ENCODE results near the gene TANC1. TPM values are rescaled to one million over a fixed set of nuclear protein-coding genes. Genes with fewer than 3 reads are reported as not detected.
A peak's percentile ranks its signal among the peaks of the same experiment; 100 is the strongest.

Gene TANC1
- total and polyA plus RNA-seq, 2 of the 4 experiments (the other 2 are of a cell fraction): 10.2 to 12.9 TPM

GRCh38 chr2:159157361-159158209 is 189.1 kb downstream of the TANC1 start:
- Histone ChIP-seq H2AK5ac (ENCODE audit: low read depth, low read length) (no peak overlapping the region), H3K4me2 (ENCODE audit: low read depth, low read length) (no peak overlapping the region), H2BK5ac (ENCODE audit: low read depth, low read length, poor library complexity, severe bottlenecking) (no peak overlapping the region), H3K27ac (ENCODE audit: insufficient read depth, low read length) (no peak overlapping the region), H3K18ac (ENCODE audit: low read depth, low read length) (no peak overlapping the region), H4K20me1 (ENCODE audit: insufficient read depth, low read length) (no peaks in the 10 kb centered on the region), H3K4me3 (ENCODE audit: insufficient read depth, low read depth, low read length) (no peak overlapping the region), H3K27me3 (ENCODE audit: control insufficient read depth, insufficient read depth, low read length) (no peaks in the 10 kb centered on the region), H3K9me1 (ENCODE audit: insufficient read depth, low read length) (peaks cover 18% of the 10 kb centered on the region), H2AK9ac (replicated peaks; ENCODE audit: low read depth, low read length, poor library complexity) (no peak overlapping the region), H3K56ac (ENCODE audit: extremely low read depth, insufficient read depth, low read length) (no peak overlapping the region), H2BK20ac (ENCODE audit: low read depth, low read length) (no peak overlapping the region), H3K23ac (ENCODE audit: low read depth, low read length) (no peak overlapping the region), H2BK15ac (ENCODE audit: low read depth, low read length) (no peak overlapping the region), H3K9ac (ENCODE audit: low read depth, low read length) (no peak overlapping the region), H4K8ac (ENCODE audit: low read depth in 2 of 2, low read length in 2 of 2) (no peak overlapping the region), H4K91ac (ENCODE audit: insufficient read depth, low read depth, low read length) (no peak overlapping the region; the same call in 1 of the 2 replicates), H4K5ac (ENCODE audit: low read depth, low read length) (no peak overlapping the region), H2BK120ac (ENCODE audit: low read depth, low read length) (no peak overlapping the region), H3K4me1 (ENCODE audit: control insufficient read depth, insufficient read depth, low read length) (peaks cover 17% of the 10 kb centered on the region), H3K4ac (ENCODE audit: low read depth, low read length) (peak overlapping the region; percentile 8; the same call in 1 of the 2 replicates), H3K79me1 (ENCODE audit: low read depth in 1 of 2, low read length in 2 of 2) (peaks cover 7 to 38% of the 10 kb centered on the region in 2 experiments; a peak in 3 of 4 replicates), H3K9me3 (ENCODE audit: control insufficient read depth, insufficient read depth, low read length) (no peaks in the 10 kb centered on the region), H3K36me3 (ENCODE audit: control insufficient read depth, insufficient read depth, low read length) (peaks cover 24% of the 10 kb centered on the region), H2AFZ (replicated peaks; ENCODE audit: low read length, poor library complexity) (no peak overlapping the region), H3K14ac (replicated peaks; ENCODE audit: low read depth, low read length) (no peak overlapping the region)
- DNase-seq: peak; percentile 14
- CTCF ChIA-PET: interaction anchor here (0.6 kb wide), 1 partner anchor 246 kb away, joined by 3 read pairs; no protein-coding TSS in a partner anchor
- POLR2A ChIA-PET (ENCODE audit: unreplicated experiment): no interaction called here
- dilution Hi-C loops (cut with HindIII; ENCODE audit: low sequenced_read_pairs, unreplicated experiment): no loop called here
- intact Hi-C loops (cut with micrococcal nuclease): no loop called here
- 96% methylated on average over 4 of the region's 12 CpGs; no CpG with 5 or more reads in 1 of the 2 experiments for WGBS, 2 experiments (ENCODE audit: extremely low coverage in 2 of 2, insufficient read length in 1 of 2)
- in situ Hi-C loops (cut with MboI; ENCODE audit: low sequenced_read_pairs): no loop called here
- ATAC-seq (ENCODE audit: low read depth): peak; percentile 69
- no TSS peak for BruUV-seq (replicated peaks)
- TF ChIP-seq MXI1 (IDR thresholded peaks at IDR 0.05; ENCODE audit: borderline replicate concordance, low read depth, low read length): no peak
- TF ChIP-seq, protein P1, sequence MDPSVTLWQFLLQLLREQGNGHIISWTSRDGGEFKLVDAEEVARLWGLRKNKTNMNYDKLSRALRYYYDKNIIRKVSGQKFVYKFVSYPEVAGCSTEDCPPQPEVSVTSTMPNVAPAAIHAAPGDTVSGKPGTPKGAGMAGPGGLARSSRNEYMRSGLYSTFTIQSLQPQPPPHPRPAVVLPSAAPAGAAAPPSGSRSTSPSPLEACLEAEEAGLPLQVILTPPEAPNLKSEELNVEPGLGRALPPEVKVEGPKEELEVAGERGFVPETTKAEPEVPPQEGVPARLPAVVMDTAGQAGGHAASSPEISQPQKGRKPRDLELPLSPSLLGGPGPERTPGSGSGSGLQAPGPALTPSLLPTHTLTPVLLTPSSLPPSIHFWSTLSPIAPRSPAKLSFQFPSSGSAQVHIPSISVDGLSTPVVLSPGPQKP (IDR thresholded peaks at IDR 0.05; ENCODE audit: borderline replicate concordance, low read depth, low read length): no peak
- TF ChIP-seq USF2 (IDR thresholded peaks at IDR 0.05; ENCODE audit: low read depth, low read length): no peak
- no peak for TF ChIP-seq BHLHE40 (IDR thresholded peaks at IDR 0.05; ENCODE audit: low read depth, low read length)
- TF ChIP-seq CEBPB (IDR thresholded peaks at IDR 0.05; ENCODE audit: low read depth, low read length): no peak
- no peak for TF ChIP-seq FOS (IDR thresholded peaks at IDR 0.05; ENCODE audit: low read depth, low read length)
- TF ChIP-seq CTCF (conservative IDR thresholded peaks at IDR 0.05; ENCODE audit: low read depth, low read length): no peak
- no peak for TF ChIP-seq RAD21 (IDR thresholded peaks at IDR 0.05; ENCODE audit: low read length)
- TF ChIP-seq SMC3 (IDR thresholded peaks at IDR 0.05; ENCODE audit: low read depth, low read length): no peak
- TF ChIP-seq MAFK (IDR thresholded peaks at IDR 0.05; ENCODE audit: low read depth, low read length): no peak
- no peak for TF ChIP-seq NFE2L2 (IDR thresholded peaks at IDR 0.05; ENCODE audit: low read depth, low read length)
- TF ChIP-seq CHD1 (IDR thresholded peaks at IDR 0.05; ENCODE audit: low read depth, low read length): no peak
- no peak for TF ChIP-seq MAZ (IDR thresholded peaks at IDR 0.05; ENCODE audit: borderline replicate concordance, low read depth, low read length)
- TF ChIP-seq POLR2A (IDR thresholded peaks at IDR 0.05; ENCODE audit: low read depth, low read length): no peak
- no peak for TF ChIP-seq RCOR1 (IDR thresholded peaks at IDR 0.05; ENCODE audit: insufficient replicate concordance, low read length)

All from IMR-90 (cell line).